Activated T-helper 2 cell treated with anti-CD3 and anti-CD28 coated beads, Interferon-gamma antibody, Interleukin-2, Interleukin-4, amounts not matched to agents 10 μg/mL and 5 μg/mL and 100 μg/mL, durations not matched to agents 14 hours and 24 hours and 36 hours (primary cell): Measurements from ENCODE around the gene SIRPB2. TPM values are rescaled to one million over a fixed set of nuclear protein-coding genes. Genes with fewer than 3 reads are reported as not detected.

Source experiments
- DNase-seq: peaks from one replicate; pipeline ENCODE4 v3.0.0; 2021; ENCODE audit warnings: low spot score
- H3K27ac Mint-ChIP-seq: one replicate; pipeline ENCODE4 v1.8.0; 2021; ENCODE audit warnings: mixed read lengths
- H3K27me3 Mint-ChIP-seq: one replicate; pipeline ENCODE4 v1.8.0; 2021; ENCODE audit warnings: low read depth, mixed read lengths
- H3K36me3 Mint-ChIP-seq: one replicate; pipeline ENCODE4 v1.8.0; 2021; ENCODE audit warnings: low read depth, mixed read lengths
- H3K4me1 Mint-ChIP-seq: one replicate; pipeline ENCODE4 v1.8.0; 2021; ENCODE audit warnings: low read depth, mixed read lengths
- H3K4me3 Mint-ChIP-seq: one replicate; pipeline ENCODE4 v1.8.0; 2021; ENCODE audit warnings: low read depth, mild to moderate bottlenecking, moderate library complexity, mixed read lengths
- H3K9me3 Mint-ChIP-seq: one replicate; pipeline ENCODE4 v1.8.0; 2021; ENCODE audit warnings: mixed read lengths
- intact Hi-C: fragments of 100-400 bp; cut with micrococcal nuclease; formaldehyde crosslinking; loops from one replicate; pipeline ENCODE4 v1.15.1; 2023
- total RNA-seq: library from RNA; stranded (reverse); gene quantifications from 2 replicates; pipeline ENCODE4 v1.2.3, GENCODE V29; 2022

The SIRPB2 gene
- total RNA-seq, 1 donor from 2014 or later: not detected

- Mint-ChIP-seq H3K9me3 (no peaks in the 10 kb centered on the region), H3K36me3 (peaks cover 59% of the 10 kb centered on the region)
Observed at GRCh38 chr20:1443085-1443484, 48.1 kb downstream of the SIRPB2 start.

GRCh38 chr20:1442304-1442703, 48.9 kb downstream of the SIRPB2 start:
- no peak for DNase-seq
- H3K27me3 Mint-ChIP-seq: no peaks in the 10 kb centered on the region
- peaks cover 51% of the 10 kb centered on the region for H3K36me3 Mint-ChIP-seq
- intact Hi-C loops: no loop called here
- peaks cover 8% of the 10 kb centered on the region for H3K4me1 Mint-ChIP-seq
- H3K4me3 Mint-ChIP-seq: no peak overlapping the region
- no peaks in the 10 kb centered on the region for H3K9me3 Mint-ChIP-seq
- H3K27ac Mint-ChIP-seq: no peak overlapping the region

More at GRCh38 chr20:1443085-1443484, 48.1 kb downstream of the SIRPB2 start:
- Mint-ChIP-seq H3K27ac (no peak overlapping the region), H3K4me1 (peaks cover 4% of the 10 kb centered on the region), H3K4me3 (no peak overlapping the region), H3K27me3 (no peaks in the 10 kb centered on the region)
- intact Hi-C loops: no loop called here
- DNase-seq: no peak

GRCh38 chr20:1441133-1441532, 50.1 kb downstream of the SIRPB2 start:
- Mint-ChIP-seq H3K36me3 (peaks cover 42% of the 10 kb centered on the region), H3K4me1 (peaks cover 12% of the 10 kb centered on the region), H3K4me3 (no peak overlapping the region), H3K27me3 (no peaks in the 10 kb centered on the region), H3K9me3 (no peaks in the 10 kb centered on the region), H3K27ac (no peak overlapping the region)
- DNase-seq: no peak
- intact Hi-C loops: no loop called here

- no peak for DNase-seq
- H3K27me3 Mint-ChIP-seq: no peaks in the 10 kb centered on the region
Observed at GRCh38 chr20:1440024-1440423, 51.2 kb downstream of the SIRPB2 start.

GRCh38 chr20:1438361-1438760, 52.9 kb downstream of the SIRPB2 start:
- Mint-ChIP-seq H3K27ac (no peak overlapping the region), H3K9me3 (peaks cover 4% of the 10 kb centered on the region)
- intact Hi-C loops: loop anchor here (5.0 kb wide), 1 partner anchor 211 kb away; the partner anchor contains the start of gene RAD21L1

More at GRCh38 chr20:1440024-1440423, 51.2 kb downstream of the SIRPB2 start:
- H3K9me3 Mint-ChIP-seq: no peaks in the 10 kb centered on the region
- no peak overlapping the region for H3K4me3 Mint-ChIP-seq
- intact Hi-C loops: no loop called here
- no peak overlapping the region for H3K27ac Mint-ChIP-seq
- peaks cover 31% of the 10 kb centered on the region for H3K36me3 Mint-ChIP-seq
- H3K4me1 Mint-ChIP-seq: peaks cover 22% of the 10 kb centered on the region

GRCh38 chr20:1437235-1437904, 53.9 kb downstream of the SIRPB2 start:
- Mint-ChIP-seq H3K4me3 (no peak overlapping the region), H3K4me1 (peaks cover 41% of the 10 kb centered on the region), H3K36me3 (peaks cover 19% of the 10 kb centered on the region), H3K9me3 (peaks cover 4% of the 10 kb centered on the region), H3K27me3 (peaks cover 4% of the 10 kb centered on the region), H3K27ac (no peak overlapping the region)
- intact Hi-C loops: loop anchor here (1.0 to 5.0 kb wide), 2 partner anchors 124 to 210 kb away; partner anchors contain the start of gene RAD21L1
- DNase-seq: peak; percentile 69

More at GRCh38 chr20:1438361-1438760, 52.9 kb downstream of the SIRPB2 start:
- H3K4me1 Mint-ChIP-seq: peaks cover 36% of the 10 kb centered on the region
- H3K27me3 Mint-ChIP-seq: no peaks in the 10 kb centered on the region
- H3K4me3 Mint-ChIP-seq: no peak overlapping the region
- peaks cover 22% of the 10 kb centered on the region for H3K36me3 Mint-ChIP-seq
- no peak for DNase-seq

GRCh38 chr20:1436263-1436662, 55.0 kb downstream of the SIRPB2 start:
- H3K27ac Mint-ChIP-seq: no peak overlapping the region
- H3K4me1 Mint-ChIP-seq: peaks cover 46% of the 10 kb centered on the region
- DNase-seq: no peak
- peaks cover 7% of the 10 kb centered on the region for H3K27me3 Mint-ChIP-seq
- peaks cover 10% of the 10 kb centered on the region for H3K36me3 Mint-ChIP-seq
- peaks cover 4% of the 10 kb centered on the region for H3K9me3 Mint-ChIP-seq
- H3K4me3 Mint-ChIP-seq: no peak overlapping the region
- intact Hi-C loops: loop anchor here (5.0 kb wide), 1 partner anchor 209 kb away; the partner anchor contains the start of gene RAD21L1

GRCh38 chr20:1435337-1435699, 55.9 kb downstream of the SIRPB2 start:
- DNase-seq: no peak
- Mint-ChIP-seq H3K4me3 (no peak overlapping the region), H3K4me1 (peaks cover 49% of the 10 kb centered on the region), H3K27me3 (peaks cover 10% of the 10 kb centered on the region), H3K27ac (no peak overlapping the region), H3K36me3 (peaks cover 10% of the 10 kb centered on the region), H3K9me3 (peaks cover 4% of the 10 kb centered on the region)
- intact Hi-C loops: loop anchor here (1.0 to 5.0 kb wide), 3 partner anchors 42 to 208 kb away; partner anchors contain the start of genes FKBP1A and RAD21L1

- Mint-ChIP-seq H3K9me3 (peaks cover 4% of the 10 kb centered on the region), H3K4me1 (peaks cover 45% of the 10 kb centered on the region), H3K27ac (peak overlapping the region; percentile 42), H3K36me3 (peaks cover 10% of the 10 kb centered on the region), H3K4me3 (no peak overlapping the region), H3K27me3 (peaks cover 10% of the 10 kb centered on the region)
- peak; percentile 76 for DNase-seq
- intact Hi-C loops: loop anchor here (1.0 to 5.0 kb wide), 3 partner anchors 41 to 207 kb away; partner anchors contain the start of genes FKBP1A and RAD21L1
Observed at GRCh38 chr20:1434571-1435336, 56.5 kb downstream of the SIRPB2 start.

- H3K9me3 Mint-ChIP-seq: peaks cover 4% of the 10 kb centered on the region
- peaks cover 54% of the 10 kb centered on the region for H3K4me1 Mint-ChIP-seq
- H3K27ac Mint-ChIP-seq: no peak overlapping the region
- no peak overlapping the region for H3K4me3 Mint-ChIP-seq
- peaks cover 10% of the 10 kb centered on the region for H3K27me3 Mint-ChIP-seq
- DNase-seq: no peak
- H3K36me3 Mint-ChIP-seq: peaks cover 10% of the 10 kb centered on the region
- intact Hi-C loops: no loop called here
Observed at GRCh38 chr20:1431158-1431557, 60.1 kb downstream of the SIRPB2 start.

- peaks cover 10% of the 10 kb centered on the region for H3K36me3 Mint-ChIP-seq
- H3K4me3 Mint-ChIP-seq: no peak overlapping the region
- H3K4me1 Mint-ChIP-seq: peaks cover 46% of the 10 kb centered on the region
- no peak for DNase-seq
- H3K27me3 Mint-ChIP-seq: peaks cover 10% of the 10 kb centered on the region
- intact Hi-C loops: no loop called here
- peaks cover 4% of the 10 kb centered on the region for H3K9me3 Mint-ChIP-seq
- no peak overlapping the region for H3K27ac Mint-ChIP-seq
Observed at GRCh38 chr20:1430004-1430451, 61.2 kb downstream of the SIRPB2 start.

GRCh38 chr20:1429143-1429728, 62.0 kb downstream of the SIRPB2 start:
- H3K4me1 Mint-ChIP-seq: peaks cover 39% of the 10 kb centered on the region
- peaks cover 7% of the 10 kb centered on the region for H3K36me3 Mint-ChIP-seq
- peaks cover 10% of the 10 kb centered on the region for H3K27me3 Mint-ChIP-seq
- no peak overlapping the region for H3K27ac Mint-ChIP-seq
- no peak overlapping the region for H3K4me3 Mint-ChIP-seq
- DNase-seq: no peak
- peaks cover 2% of the 10 kb centered on the region for H3K9me3 Mint-ChIP-seq
- intact Hi-C loops: no loop called here
